Left ventricle myocardium superior (tissue), 1 donor: Measurements from ENCODE around the gene NOSIP. TPM values are rescaled to one million over a fixed set of nuclear protein-coding genes. Genes with fewer than 3 reads are reported as not detected.
A peak's percentile ranks its signal among the peaks of the same experiment; 100 is the strongest.

ENCODE experiments used
- ATAC-seq: fragments of 200-7000 bp; cut with Tn5 transposase; one replicate; pipeline ENCODE4 v1.9.1; 2020; ENCODE audit warnings: mild to moderate bottlenecking, moderate library complexity
- DNase-seq: peaks from one replicate; pipeline ENCODE4 v3.0.0-alpha.2; 2020
- intact Hi-C: fragments of 100-400 bp; cut with micrococcal nuclease; formaldehyde crosslinking; loops from one replicate; pipeline ENCODE4 v1.11.0; 2022
- total RNA-seq: library from RNA; stranded (reverse); fragmentation: NEBNext Ultra II Directional; extraction: Animal tissue kit (Norgen Biotek cat#: 25700); gene quantifications from one replicate; pipeline ENCODE4 v1.2.1, GENCODE V29; 2021
- donor health status: DM: no; HTN: yes; CAD: no; lungs with severe emphysema.

NOSIP gene
- total RNA-seq, 1 donor from 2014 or later = 46.7 TPM

DNA sequence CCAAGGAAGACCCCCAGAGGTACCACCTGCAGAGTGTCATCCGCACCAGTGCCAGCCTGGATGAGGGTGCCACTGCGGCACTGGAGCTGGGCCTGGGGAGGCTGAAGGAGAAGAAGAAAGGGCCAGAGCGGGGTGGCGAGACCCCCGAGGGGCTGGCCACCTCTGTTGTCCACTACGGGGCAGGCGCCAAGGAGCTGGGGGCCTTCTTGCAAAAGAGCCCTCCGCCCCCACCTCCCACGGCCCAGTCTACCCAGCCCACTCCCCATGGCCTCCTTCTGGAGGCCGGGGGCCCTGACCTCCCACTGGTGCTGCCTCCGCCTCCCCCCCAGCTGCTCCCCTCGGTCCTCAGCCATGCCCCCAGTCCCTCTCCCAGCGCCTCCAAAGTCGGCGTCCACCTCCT, 16.1 kb upstream of the NOSIP start:
- ATAC-seq (no peak), DNase-seq (no peak)
- intact Hi-C loops = no loop called here

DNA sequence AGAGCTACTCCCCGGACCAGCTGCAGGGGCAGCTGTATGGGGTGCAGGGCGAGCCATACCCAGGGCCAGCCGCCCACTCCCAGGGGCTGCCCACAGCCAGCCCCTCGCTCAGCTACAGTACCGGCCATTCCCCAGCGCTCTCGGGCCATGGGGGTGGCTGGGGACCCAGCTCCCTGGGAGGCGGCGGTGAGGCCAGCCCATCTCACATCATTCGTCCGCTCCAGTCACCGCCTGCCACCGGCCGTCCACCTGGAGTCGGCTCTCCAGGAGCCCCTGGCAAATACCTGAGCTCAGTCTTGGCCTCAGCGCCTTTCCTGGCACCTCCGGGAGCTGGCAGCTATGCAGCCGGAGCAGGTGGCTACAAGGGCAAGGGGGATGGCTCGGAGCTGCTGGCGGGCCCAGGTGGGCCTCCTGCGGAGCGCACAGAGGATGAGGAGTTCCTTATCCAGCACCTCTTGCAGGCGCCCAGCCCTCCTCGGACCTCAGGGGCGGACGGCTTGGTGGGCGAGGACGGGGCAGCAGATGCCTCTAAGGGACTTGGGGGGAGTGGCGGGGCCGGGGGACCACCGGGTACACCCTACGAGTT, 15.6 kb upstream of the NOSIP start:
- no peak for DNase-seq
- intact Hi-C loops = no loop called here
- ATAC-seq = no peak

DNA sequence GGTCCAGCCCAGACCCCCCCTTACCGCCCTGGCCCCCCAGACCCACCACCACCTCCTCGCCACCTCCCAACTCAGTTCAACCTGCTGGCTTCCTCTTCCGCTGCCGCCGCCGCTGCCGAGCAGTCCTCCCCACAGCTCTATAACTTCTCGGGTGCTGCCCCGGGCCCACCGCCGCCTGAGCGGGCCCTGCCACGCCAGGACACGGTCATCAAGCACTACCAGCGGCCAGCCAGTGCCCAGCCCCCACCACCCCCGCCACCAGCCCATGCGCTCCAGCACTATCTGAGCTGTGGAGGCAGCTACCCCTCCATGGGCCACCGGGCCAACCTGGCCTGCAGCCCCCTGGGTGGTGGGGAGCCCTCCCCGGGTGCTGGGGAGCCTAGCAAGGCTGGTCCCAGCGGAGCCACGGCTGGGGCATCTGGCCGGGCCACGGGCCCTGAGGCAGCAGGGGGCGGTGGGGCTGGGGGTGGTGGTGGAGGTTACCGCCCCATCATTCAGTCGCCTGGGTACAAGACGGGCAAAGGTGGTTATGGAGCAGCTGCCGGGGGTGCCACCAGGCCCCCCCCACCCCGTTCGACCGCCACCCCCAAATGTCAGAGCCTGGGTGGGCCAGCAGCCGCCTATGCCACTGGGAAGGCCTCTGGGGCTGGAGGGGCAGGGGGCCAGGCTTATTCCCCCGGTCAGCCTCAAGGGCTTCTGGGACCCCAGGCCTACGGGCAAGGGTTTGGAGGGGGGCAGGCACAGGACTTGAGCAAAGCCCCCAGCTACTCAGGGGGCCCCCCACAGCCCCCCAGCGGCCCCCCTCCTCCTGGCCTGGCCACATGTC, 14.8 kb upstream of the NOSIP start:
- intact Hi-C loops = no loop called here
- DNase-seq = no peak
- no peak for ATAC-seq

DNA sequence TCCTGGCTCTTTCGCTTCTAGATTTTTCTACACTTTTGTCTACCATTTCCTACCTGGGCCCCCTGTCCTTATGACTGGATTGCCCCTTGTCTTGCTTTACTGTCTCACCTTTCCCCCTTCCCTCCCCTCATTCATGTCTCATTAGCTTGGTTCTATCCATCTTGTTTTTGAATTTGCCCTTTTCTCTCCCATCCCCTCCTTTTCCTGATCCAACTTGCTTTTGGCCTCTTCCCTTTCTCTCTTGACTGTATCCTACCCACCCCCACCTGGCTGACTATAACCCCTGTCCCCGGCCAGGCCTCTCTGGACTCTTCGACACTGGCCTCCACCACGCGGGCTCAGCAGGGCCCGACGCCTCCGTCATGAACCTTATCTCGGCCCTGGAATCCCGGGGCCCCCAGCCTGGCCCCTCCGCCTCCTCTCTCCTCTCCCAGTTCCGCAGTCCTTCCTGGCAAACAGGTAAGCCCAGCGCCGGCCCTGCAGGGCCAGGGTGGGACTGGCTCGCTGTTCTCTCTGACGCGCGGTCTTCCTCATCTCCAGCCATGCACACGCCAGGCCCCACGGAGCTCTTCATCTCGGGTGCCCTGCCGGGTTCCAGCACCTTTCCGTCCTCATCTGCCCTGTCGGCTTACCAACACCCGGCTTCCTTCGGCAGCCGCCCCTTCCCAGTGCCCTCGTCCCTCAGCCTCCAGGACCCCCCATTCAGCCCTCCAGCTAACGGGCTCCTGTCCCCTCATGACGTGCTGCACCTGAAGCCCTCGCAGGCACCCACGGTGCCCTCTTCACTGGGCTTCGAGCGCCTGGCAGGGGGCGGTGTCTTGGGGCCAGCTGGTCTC, 14.0 kb upstream of the NOSIP start:
- no peak for ATAC-seq

DNA sequence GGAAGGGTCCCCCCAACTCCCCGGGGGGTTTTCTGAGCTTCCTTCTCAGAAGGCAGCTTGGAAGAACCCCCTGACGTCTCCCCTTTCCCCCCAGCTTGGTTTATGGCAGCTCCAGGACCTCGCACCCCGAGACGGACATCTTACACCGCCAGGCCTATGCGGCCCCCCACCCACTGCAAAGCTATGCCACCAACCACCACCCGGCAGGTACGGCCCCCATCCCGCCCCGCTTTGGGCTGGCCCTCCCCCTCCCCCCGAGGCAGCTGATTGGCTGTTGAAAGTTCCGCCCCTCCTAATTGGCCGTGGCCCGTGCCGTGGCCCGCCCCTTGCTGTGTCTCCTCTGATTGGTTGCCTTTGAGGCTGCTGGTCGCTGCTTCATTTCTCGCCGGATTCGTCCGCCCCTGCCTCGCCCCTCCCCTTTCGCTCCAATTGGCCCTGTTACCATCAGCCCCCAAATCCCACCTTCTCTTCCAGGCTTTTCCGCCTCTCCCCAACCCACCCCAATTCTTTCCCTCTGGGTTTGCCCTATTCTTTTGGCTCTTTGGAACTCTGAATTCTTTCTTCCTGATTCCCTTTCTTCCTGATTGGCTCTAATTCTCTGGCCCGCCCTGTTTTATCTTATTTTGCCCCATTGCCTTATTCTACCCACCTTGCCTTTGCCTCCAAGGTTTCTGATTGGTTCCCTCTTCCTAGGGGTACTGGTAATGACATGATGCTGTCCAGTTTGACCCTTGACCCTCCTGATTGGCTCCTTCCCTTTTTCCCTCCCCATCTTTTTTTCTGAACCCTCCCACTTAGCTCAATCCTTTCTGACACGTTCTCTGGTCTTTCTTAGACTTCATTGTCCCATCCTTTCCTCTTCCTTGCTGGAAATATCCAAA, 13.1 kb upstream of the NOSIP start:
- DNase-seq (peak; percentile 95), ATAC-seq (peak; percentile 61)
- intact Hi-C loops = no loop called here

More for the DNA sequence above, 14.0 kb upstream of the NOSIP start:
- DNase-seq = no peak
- intact Hi-C loops = no loop called here

DNA sequence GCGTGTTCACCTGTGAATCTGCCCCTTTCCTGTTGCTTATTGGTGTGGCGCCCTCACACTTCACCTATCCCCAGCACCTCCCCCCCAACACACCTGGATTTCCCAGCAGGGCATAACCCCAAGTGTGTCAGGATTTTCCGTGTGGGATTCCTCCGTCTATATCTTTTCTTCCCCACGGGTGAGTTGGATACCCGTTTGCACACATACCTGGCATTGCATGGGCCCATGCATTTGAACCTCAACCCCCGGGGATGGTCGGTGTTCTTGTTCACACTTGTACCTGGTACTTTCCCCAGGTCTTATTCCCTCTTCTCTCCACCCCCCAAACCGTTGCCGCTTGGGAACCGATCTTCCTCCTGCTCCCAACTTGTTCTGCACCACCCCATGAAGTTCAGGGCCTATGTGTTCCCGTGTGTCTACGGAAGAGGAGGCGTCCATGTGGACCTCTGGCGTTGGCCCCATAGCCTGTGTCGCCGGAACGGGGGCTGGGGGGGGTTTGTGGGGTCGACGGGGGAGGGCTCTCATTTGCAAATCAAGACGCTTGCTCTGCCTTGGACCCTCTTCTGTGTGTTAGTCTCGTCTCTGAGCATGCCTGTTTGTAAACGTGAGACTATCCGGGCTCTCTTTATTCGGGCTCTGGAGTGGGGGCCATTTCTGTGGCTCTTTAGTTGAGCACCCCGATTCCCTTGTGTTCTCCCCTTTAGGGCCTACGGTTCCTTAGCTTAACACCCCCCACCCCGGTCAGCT, 12.3 kb upstream of the NOSIP start:
- intact Hi-C loops = no loop called here
- DNase-seq = no peak
- ATAC-seq = no peak

DNA sequence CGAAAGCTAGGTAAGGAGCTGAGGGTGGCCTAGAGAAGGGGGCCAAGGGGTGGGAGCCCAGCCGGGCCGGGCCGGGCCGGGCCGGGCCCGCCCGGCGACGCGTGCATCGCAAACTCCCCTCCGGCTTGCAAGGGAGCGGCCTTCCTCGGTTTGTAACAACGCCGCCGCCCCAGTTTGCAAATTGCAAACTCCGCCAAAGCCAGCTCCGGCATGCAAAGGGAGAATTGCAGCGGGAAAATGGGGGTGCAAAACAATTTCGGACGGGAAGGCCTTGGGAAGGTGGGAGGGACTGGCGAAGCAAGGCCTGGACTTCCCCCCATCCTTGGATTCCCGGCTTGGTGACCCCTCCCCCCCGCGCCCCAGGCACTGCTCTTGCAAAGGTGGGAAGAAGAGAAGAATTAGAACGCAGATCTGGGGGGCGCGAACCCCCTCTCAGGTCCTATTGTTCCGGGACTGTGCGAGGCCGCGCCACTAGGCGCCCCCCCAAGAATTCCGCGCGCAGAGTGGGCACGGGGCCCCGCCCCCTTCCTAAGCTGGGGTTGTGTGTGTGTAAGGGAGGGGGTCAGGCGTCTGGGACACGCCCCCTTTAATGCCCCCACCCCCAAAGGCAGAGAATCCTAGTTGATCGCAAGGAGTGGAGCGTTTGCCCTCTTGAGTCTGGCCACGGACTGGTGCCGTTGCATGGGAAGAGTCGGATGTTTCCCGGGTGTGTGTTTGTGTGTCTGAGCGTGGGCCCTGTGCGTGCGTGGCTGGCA, 11.6 kb upstream of the NOSIP start:
- ATAC-seq (peak; percentile 2), DNase-seq (peak; percentile 65)
- intact Hi-C loops = no loop called here

DNA sequence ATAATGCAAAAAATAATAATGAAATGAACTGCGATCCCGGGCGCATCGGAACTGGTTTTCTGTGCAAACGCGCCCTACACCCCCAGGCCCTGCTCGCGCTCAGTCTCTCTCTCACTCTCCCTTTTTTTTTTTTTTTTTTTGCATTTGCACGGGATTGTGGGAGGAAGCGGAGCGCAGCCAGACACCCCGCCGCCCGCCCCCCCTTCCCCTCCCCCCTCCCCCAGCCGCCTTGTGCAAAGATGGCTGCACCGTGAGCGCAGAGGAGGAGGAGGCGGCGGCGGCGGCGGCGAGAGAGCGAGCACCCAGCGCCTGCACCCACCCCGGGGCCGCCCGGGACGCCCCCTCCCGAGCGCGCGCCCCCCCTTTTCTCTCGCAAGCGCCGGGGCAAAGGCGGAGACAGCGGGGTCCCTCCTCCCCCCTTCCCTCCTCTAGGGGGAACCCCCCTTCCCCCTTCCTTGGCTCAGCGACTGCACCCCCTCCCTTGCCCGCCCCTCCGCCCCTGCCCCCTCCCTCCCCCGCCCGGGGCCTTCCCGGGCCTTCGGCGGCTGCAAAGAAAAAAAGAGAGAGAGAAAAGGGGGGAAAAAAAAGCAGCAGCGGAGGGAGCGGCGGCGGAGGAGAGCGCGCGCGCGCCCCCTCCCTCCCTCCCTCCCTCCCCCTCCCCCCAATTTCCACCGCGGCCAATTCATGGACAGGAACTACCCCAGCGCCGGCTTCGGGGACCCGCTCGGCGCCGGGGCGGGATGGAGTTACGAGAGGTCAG, 10.8 kb upstream of the NOSIP start, which contains the start of gene PRR12:
Gene PRR12, plus strand, starts transcription at position 212 of the 760 bp plus-strand sequence. Its CDS starts 473 bp downstream, at position 685.
- intact Hi-C loops = no loop called here
- DNase-seq (peak; percentile 77), ATAC-seq (peak; percentile 69)

DNA sequence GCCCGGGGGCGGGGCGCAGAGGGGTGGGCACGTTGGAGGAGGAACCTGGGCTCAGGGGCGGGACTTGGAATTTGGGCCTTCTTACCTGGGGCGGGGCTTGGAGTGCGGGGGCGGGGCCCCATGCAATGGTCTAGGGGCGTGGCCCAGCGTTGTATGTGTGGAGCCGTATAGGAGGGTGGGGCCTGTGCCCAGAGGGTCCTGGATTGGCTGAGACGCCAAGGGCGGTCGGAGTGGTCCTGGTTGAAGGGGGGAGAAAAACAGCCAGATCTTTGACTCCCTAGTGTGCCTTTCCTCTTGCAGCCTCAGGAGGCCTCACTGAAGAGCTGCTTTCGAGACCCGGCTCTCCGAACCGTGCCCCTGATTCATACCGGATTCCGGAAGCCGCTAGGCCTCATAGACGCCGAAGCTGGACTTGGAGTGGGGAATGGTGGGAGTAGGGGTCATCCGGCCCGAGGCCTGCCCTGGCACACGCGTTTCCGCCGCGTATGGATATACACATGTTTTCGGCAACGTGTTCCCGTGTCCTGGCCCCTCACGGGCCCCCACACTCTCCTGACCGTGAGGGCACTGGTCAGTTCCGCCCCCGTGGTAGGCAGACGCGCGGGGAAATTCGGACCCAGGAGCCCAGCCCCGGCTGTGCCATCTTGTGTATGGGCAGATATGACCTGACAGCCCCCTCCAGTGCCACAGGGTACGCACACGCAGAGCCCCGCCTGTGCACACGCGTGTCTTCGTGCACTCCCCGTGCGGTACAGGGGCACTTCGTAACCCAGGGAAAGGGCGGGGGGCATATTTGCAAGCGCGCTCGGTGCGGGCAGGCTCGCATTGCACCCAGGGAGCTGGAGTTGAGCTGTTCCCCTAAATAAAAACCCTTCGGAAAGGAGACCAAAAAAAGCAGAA, 10.0 kb upstream of the NOSIP start:
- peak; percentile 84 for ATAC-seq

DNA sequence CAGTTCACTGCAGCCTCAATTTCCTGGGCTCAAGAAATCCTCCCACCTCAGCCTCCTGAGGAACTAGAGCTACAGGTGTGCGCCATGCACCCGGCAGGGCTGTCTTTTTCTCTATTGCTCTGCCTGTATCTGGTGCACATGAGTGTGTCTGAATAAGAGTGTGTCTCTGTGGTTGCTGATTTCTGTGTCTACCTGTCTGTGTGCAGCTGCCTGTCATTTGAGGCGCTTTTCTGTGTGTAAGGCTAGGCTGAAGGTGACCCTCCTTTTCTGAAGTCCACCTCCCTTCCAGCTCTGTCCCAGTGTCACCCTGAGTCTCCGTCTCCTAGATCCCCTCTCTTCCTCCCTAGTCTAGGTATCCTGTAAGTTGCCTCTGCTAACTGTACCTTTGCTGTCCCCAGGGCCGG, 9.1 kb upstream of the NOSIP start:
- DNase-seq (no peak), ATAC-seq (no peak)
- intact Hi-C loops = no loop called here

More for the DNA sequence above, 10.0 kb upstream of the NOSIP start:
- intact Hi-C loops = no loop called here
- DNase-seq = peak; percentile 97

DNA sequence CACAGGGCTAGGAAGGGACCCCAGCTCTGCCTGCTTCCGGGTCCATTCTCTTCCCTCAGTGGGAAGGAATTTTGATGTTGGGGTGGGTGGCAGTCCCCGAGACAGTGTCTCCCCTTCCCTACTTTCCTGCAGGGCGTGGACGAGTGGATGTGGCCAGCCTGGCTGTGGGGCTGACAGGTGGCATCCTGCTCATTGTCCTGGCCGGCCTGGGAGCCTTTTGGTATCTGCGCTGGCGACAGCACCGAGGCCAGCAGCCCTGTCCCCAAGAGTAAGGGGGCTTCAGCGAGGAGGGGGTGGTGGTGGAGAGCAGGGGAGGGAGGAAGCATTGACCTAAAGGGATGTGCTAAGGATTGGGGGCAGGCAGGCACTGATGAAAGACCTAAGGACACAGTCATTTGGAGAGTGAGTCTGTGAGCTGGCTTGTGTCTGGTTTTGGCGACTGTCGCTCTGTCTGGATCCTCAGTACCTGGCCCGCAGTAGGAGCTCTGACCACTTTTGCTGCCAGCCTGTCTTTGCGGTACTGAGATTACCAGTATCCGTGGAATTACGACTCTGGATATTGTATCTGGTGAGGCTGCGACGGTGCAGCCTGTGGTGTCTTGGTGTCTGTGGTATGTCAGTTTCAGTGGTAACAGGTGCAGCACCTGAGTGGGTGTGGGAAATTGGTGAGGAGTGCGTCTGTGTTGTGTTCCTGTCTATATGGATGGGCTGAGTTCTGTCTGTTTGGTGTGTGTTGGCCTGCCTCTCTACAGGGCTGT, 8.2 kb upstream of the NOSIP start:
- DNase-seq (no peak), ATAC-seq (no peak)
- intact Hi-C loops = no loop called here

DNA sequence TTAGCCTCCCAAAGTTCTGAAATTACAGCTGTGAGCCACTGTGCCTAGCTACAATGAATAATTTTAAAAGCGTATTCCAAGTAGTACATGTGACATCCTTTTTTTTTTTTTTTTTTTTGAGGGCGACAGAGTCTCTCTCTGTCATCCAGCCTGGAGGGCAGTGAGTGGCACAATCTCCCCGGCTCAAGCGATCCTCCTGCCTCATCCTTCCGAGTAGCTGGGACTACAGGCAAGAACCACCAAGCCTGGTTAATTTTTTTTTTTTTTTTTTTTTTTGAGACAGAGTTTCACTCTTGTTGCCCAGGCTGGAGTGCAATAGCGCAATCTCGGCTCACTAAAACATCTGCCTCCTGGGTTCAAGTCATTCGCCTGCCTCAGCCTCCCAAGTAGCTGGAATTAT, 6.9 kb upstream of the NOSIP start:
- ATAC-seq = no peak

DNA sequence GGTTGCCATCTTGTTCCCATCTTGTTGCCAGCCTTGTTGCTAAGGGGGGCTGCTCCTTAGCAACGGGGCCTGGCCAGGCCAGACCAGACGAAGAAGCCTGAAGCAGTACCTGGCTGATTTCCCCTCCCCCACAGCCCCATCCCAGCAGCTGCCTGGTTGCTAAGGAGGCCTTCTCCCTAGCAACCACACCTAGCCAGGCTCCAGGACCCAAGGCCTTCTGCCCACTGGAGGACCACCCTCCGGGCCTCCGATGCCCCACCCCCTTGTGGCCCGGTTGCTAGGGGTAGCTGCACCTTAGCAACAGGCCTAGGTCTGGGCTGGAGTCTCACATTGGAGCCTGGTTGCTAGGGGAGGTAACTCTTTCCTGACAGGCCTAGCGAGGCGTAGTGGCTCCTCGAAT, 4.7 kb upstream of the NOSIP start:
- ATAC-seq = no peak
- intact Hi-C loops = no loop called here
- no peak for DNase-seq

More for the DNA sequence above, 6.9 kb upstream of the NOSIP start:
- DNase-seq = no peak
- intact Hi-C loops = no loop called here

DNA sequence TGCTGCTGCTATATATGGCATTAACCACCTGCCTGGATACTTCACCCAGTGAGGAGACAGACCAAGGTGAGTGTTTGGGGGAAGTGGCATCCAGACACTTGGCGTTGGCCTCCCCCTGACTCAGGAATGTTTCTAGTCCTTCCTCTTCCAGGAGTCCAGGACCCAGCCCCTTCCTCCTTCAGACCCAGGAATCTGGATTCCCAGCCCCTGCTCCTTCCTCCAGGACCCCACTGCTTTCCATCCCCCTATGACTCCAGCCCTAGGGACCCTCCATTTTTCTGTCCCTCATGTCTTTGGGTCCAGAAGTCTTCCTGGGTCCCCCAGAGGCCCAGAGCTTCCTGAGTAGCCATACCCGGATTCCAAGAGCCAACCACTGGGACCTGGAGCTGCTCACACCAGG, 2.9 kb upstream of the NOSIP start:
- DNase-seq (no peak), ATAC-seq (no peak)
- intact Hi-C loops = no loop called here

DNA sequence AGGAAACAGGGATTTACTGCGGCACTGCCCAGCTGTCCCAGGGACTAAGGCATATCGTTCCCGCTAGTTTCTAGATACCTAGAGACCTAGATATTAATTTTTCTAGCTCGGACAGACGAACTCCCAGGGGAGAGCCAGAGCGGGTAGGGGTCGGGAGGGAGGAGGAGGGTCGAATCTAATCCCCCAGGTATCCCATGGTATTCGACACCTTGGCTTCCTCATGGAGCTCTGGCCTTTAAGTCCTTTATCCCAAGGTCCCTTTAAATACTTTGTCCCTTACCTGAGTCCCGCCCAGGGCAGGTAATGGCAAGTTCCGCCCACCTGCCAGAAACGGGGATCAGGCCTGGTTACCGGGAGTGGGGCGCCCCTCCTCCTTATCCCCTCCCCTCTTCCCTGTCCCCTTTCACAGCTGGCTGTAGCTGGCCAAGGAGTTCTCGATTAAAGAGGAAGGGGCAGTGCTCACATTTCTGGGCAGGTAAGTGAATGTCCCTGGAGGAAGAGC, 702 bp upstream of the NOSIP start, which contains the start of gene PRRG2:
Gene PRRG2, plus strand, starts transcription at position 310 of the 502 bp plus-strand sequence. CDS start 1,904 bp downstream, outside the sequence.
- intact Hi-C loops = no loop called here
- peak; percentile 2 for ATAC-seq
- no peak for DNase-seq
